Smooth muscle cell (in vitro differentiated cells): ENCODE results near the gene TTYH3. TPM values are rescaled to one million over a fixed set of nuclear protein-coding genes. Genes with fewer than 3 reads are reported as not detected.

Experiments
- DNase-seq: peaks from one replicate; lab custom pipeline; 2025; ENCODE audit not compliant: unreplicated experiment; lab: John Stamatoyannopoulos, UW
- H2AFZ ChIP-seq: fragments of 200-600 bp; sonication (generic); 2 replicates; pipeline ENCODE4 v1.6.0; 2016; ENCODE audit warnings: antibody characterized with exemption, low read depth, mild to moderate bottlenecking
- H3F3A ChIP-seq: fragments of 200-600 bp; sonication (generic); 2 replicates; pipeline ENCODE4 v1.6.0; 2017; ENCODE audit warnings: antibody characterized with exemption, low read depth
- H3K27ac ChIP-seq: fragments of 200-600 bp; sonication (generic); 2 replicates; pipeline ENCODE4 v1.5.1; 2016; ENCODE audit warnings: low read depth, mild to moderate bottlenecking
- H3K27me3 ChIP-seq: fragments of 200-600 bp; sonication (generic); 2 replicates; pipeline ENCODE4 v1.6.1; 2016; ENCODE audit warnings: low read depth, mild to moderate bottlenecking
- H3K36me3 ChIP-seq: fragments of 200-600 bp; sonication (generic); 2 replicates; pipeline ENCODE4 v1.5.1; 2016; ENCODE audit warnings: low read depth
- H3K4me1 ChIP-seq: fragments of 200-600 bp; sonication (generic); 2 replicates; pipeline ENCODE4 v1.5.1; 2016; ENCODE audit warnings: low read depth
- H3K4me2 ChIP-seq: fragments of 200-600 bp; sonication (generic); 2 replicates; pipeline ENCODE4 v1.6.0; 2016; ENCODE audit warnings: mild to moderate bottlenecking
- H3K4me3 ChIP-seq: fragments of 200-600 bp; sonication (generic); 2 replicates; pipeline ENCODE4 v1.5.1; 2016; ENCODE audit warnings: mild to moderate bottlenecking
- H3K79me2 ChIP-seq: fragments of 200-600 bp; sonication (generic); 2 replicates; pipeline ENCODE4 v1.6.0; 2016; ENCODE audit warnings: low read depth, mild to moderate bottlenecking
- H3K9ac ChIP-seq: fragments of 200-600 bp; sonication (generic); 2 replicates; pipeline ENCODE4 v1.6.0; 2016; ENCODE audit warnings: low read depth
- H3K9me3 ChIP-seq: fragments of 200-600 bp; sonication (generic); replicated peaks from 2 replicates; pipeline ENCODE4 v1.5.1; 2016; ENCODE audit warnings: low read depth
- H4K20me1 ChIP-seq: fragments of 200-600 bp; sonication (generic); 2 replicates; pipeline ENCODE4 v1.6.0; 2016; ENCODE audit warnings: low read depth
- WGBS: methylation state at CpG from one replicate; pipeline ENCODE4 v1.1.7; 2016; ENCODE audit warnings: low lambda C conversion rate; 5-methylcytosine and 5-hydroxymethylcytosine counted together
- polyA plus RNA-seq: library from polyadenylated mRNA; unstranded; fragments of >200 nt; fragmentation: Nextera tagmentation; extraction: Ambion mirVana; gene quantifications from 2 replicates; pipeline ENCODE4 v1.2.1, GENCODE V29; 2016
- total RNA-seq: library from RNA; depleted of rRNA; stranded (reverse); fragments of >200 nt; gene quantifications from 2 replicates; pipeline ENCODE4 v1.2.3, GENCODE V29; 2014
- TF ChIP-seq, protein P1 (sequence below): fragments of 200-600 bp; sonication (generic); IDR thresholded peaks from 2 replicates; pipeline ENCODE4 v1.5.1; 2017; ENCODE audit warnings: borderline replicate concordance, mild to moderate bottlenecking, antibody characterized with exemption; ENCODE audit not compliant: insufficient read depth, poor library complexity, severe bottlenecking

Gene TTYH3
- total and polyA plus RNA-seq, 2 experiments from 2014 or later: 51.5 to 179 TPM

DNA sequence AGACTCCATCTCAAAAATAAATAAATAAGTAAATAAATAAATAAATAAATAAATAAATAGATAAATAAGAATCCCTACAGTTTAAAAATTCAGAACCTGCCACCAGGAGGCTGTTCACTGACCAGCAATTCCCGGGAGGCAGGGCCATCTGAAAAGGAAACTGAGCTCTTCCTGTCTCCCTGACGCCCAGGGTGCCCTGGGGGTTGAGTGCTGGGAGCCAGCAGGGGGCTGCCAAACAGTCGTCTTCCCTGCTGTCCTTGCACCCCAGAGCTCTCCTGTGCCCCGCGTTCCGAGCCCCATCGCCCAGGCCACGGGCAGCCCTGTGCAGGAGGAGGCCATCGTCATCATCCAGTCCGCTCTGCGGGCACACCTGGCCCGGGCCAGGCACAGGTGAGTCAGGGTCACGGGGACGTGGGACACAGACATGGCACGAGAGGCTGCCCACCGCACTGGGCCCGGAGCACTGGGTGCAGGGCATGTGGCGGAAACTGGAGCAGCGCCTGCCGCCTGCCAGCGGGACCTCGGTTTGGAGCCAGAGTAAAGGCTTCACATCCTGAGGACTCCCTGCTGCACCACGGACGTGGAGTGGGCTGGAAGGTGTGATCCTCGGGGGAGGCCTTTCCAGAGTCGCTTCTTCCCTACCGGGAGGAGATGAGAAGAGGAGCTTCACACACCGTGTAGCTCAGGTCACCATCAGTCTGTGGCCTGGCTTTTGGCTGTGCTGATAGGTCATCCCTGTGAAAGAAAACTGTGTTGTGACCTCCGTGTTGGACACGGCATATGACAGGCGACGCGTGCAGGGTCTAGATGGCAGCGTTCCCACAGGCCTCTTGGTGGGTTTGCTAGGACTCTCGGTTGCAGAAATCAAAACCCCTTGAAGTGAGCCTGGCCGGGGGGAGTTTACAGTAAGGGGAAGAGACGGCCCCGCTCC is 25.9 kb upstream of the TTYH3 start:
- WGBS: 92% methylated on average over 38 of the region's 38 CpGs
- Histone ChIP-seq H3K27ac (no peak overlapping the region), H3F3A (no peaks in the 10 kb centered on the region), H3K4me2 (no peak overlapping the region), H3K4me3 (no peak overlapping the region), H3K9me3 (no peaks in the 10 kb centered on the region), H4K20me1 (no peaks in the 10 kb centered on the region), H3K36me3 (no peaks in the 10 kb centered on the region), H3K27me3 (no peaks in the 10 kb centered on the region), H3K79me2 (no peaks in the 10 kb centered on the region), H2AFZ (no peak overlapping the region), H3K9ac (no peak overlapping the region), H3K4me1 (peaks cover 8% of the 10 kb centered on the region)
- TF ChIP-seq, protein P1, sequence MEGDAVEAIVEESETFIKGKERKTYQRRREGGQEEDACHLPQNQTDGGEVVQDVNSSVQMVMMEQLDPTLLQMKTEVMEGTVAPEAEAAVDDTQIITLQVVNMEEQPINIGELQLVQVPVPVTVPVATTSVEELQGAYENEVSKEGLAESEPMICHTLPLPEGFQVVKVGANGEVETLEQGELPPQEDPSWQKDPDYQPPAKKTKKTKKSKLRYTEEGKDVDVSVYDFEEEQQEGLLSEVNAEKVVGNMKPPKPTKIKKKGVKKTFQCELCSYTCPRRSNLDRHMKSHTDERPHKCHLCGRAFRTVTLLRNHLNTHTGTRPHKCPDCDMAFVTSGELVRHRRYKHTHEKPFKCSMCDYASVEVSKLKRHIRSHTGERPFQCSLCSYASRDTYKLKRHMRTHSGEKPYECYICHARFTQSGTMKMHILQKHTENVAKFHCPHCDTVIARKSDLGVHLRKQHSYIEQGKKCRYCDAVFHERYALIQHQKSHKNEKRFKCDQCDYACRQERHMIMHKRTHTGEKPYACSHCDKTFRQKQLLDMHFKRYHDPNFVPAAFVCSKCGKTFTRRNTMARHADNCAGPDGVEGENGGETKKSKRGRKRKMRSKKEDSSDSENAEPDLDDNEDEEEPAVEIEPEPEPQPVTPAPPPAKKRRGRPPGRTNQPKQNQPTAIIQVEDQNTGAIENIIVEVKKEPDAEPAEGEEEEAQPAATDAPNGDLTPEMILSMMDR: no peak
- DNase-seq: no peak

DNA sequence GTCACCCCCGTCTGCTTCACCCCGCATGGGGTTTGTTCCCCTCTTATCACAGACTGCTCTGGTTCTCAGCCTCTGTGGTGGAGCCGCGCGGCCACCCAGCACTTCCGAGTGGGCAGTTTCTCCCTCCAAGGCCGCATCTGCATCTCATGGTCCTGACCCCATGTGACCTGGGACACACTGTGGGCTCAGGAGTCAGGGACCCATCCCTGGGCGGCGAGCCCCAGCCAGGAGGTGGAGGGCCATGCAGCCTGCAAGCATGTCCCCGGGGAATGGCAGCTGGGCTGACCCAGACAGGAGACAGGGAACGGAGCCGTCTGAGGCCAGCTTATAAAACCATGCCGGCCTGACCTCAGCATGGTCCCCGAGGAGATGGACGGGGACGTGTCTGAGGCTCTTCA is 25.2 kb upstream of the TTYH3 start:
- Histone ChIP-seq H3K4me1 (peaks cover 8% of the 10 kb centered on the region), H3K79me2 (no peaks in the 10 kb centered on the region), H3K27ac (no peak overlapping the region), H3K9me3 (no peaks in the 10 kb centered on the region), H3K4me3 (no peak overlapping the region), H3K27me3 (no peaks in the 10 kb centered on the region), H3F3A (no peaks in the 10 kb centered on the region), H3K36me3 (no peaks in the 10 kb centered on the region), H4K20me1 (no peaks in the 10 kb centered on the region), H3K4me2 (no peak overlapping the region), H2AFZ (no peak overlapping the region), H3K9ac (no peak overlapping the region)
- WGBS: 84% methylated on average over 16 of the region's 16 CpGs
- TF ChIP-seq, protein P1: no peak
- no peak for DNase-seq

DNA sequence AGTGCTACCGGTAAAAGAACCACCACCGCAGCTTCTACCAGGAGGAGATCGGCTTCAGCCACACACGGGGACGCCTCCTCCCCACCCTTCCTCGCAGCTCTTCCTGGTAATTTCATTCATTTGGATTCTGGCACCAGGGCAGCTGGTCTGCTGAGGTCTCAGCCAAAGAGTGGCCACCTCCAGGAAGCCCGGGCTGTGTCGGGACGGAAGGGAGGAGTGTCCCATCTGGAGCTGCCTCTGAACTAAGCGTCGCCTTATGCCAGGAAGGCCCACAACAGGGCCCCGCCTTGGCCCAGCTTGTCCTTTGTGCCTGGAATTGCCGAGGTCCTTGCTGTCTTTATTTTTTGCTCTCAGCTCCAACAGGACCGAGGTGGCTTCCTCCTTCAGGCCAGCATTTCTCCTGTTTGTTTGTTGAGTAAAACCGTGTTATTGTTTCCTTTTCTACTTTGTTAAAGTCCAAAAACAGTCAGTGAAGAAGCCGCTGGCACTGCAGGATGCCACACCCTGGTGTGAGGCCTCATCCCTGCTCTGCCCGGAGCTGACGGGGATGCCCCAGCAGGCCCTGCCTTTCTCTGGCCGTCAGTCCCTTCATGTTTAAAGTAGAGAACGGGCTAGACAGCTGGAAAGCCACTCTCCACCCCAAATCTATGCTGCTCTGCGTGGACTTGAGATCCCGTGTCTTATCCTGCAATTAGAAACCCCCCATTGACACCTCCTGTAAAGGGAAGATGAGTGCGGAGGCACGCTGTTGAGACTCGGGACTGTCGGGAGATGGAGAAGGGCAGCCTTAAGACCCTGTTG is 24.5 kb upstream of the TTYH3 start:
- DNase-seq: no peak
- H3K9me3 ChIP-seq: no peaks in the 10 kb centered on the region
- no peak overlapping the region for H3K9ac ChIP-seq
- no peak overlapping the region for H3K4me3 ChIP-seq
- TF ChIP-seq, protein P1: no peak
- H3K4me1 ChIP-seq: peaks cover 8% of the 10 kb centered on the region
- WGBS: 85% methylated on average over 26 of the region's 26 CpGs
- H2AFZ ChIP-seq: no peak overlapping the region
- H3K36me3 ChIP-seq: no peaks in the 10 kb centered on the region
- no peaks in the 10 kb centered on the region for H3K27me3 ChIP-seq
- H4K20me1 ChIP-seq: no peaks in the 10 kb centered on the region
- no peaks in the 10 kb centered on the region for H3K79me2 ChIP-seq
- H3K4me2 ChIP-seq: no peak overlapping the region
- no peak overlapping the region for H3K27ac ChIP-seq
- no peaks in the 10 kb centered on the region for H3F3A ChIP-seq
